Measurements from ENCODE around the gene TSTD1. TPM values are rescaled to one million over a fixed set of nuclear protein-coding genes. Genes with fewer than 3 reads are reported as not detected.
"Not testable (repeated sequence)": the region's sequence is repeated elsewhere in the genome, so short reads cannot be mapped to it uniquely, and the experiment has no call there.

TSTD1 gene
- total RNA-seq, 1 donor from 2014 or later, result 0.73 TPM

DNA sequence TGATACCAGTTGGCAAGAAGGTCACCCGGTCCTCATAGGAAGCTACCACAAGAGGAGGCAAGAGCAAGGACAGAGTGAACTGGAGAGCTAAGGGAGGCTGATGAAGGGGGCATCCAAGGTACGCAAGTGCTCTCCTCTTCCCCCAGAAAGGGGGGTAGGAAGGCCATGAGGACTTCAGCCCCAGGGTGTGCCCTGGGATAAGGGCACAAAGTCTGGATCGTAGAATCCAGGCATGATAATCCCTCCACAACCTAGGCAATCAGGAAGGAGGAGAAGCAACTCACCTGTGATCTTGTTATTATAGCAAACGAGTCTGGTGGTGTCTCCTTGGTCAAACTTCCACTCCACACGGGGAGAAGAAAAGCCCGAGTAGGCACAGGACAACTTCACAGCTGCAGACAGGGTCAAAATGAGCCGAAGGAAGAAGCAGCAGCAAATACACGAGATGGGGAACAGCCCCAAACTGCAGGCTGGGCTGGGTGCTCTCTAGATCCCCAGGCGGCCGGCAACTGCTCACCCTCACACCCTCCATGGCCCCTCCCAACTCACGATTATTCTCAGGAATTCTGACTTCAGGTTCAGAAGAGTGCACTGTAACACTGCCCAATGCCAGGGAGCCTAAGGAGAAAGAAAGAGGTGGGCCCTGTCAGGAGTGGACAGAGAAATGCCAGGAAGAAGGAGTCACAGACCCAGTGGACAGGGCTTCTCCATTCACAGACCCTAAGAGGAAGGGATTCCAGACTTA is 37.9 kb downstream of the TSTD1 start:
- H3K27ac Mint-ChIP-seq (ENCODE audit: unreplicated experiment), result no peak overlapping the region
- no peaks in the 10 kb centered on the region for H3K9me3 Mint-ChIP-seq (ENCODE audit: unreplicated experiment)
- TF ChIP-seq, protein P1, sequence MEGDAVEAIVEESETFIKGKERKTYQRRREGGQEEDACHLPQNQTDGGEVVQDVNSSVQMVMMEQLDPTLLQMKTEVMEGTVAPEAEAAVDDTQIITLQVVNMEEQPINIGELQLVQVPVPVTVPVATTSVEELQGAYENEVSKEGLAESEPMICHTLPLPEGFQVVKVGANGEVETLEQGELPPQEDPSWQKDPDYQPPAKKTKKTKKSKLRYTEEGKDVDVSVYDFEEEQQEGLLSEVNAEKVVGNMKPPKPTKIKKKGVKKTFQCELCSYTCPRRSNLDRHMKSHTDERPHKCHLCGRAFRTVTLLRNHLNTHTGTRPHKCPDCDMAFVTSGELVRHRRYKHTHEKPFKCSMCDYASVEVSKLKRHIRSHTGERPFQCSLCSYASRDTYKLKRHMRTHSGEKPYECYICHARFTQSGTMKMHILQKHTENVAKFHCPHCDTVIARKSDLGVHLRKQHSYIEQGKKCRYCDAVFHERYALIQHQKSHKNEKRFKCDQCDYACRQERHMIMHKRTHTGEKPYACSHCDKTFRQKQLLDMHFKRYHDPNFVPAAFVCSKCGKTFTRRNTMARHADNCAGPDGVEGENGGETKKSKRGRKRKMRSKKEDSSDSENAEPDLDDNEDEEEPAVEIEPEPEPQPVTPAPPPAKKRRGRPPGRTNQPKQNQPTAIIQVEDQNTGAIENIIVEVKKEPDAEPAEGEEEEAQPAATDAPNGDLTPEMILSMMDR (IDR thresholded peaks at IDR 0.05), result no peak
- DNase-seq (ENCODE audit: extremely low spot score, unreplicated experiment), result no peak
- H3K36me3 Mint-ChIP-seq (ENCODE audit: unreplicated experiment), result no peaks in the 10 kb centered on the region
- no peaks in the 10 kb centered on the region for H3K4me1 Mint-ChIP-seq (ENCODE audit: unreplicated experiment)
- peaks cover 3% of the 10 kb centered on the region for H3K27me3 Mint-ChIP-seq (ENCODE audit: unreplicated experiment)
- no peak overlapping the region for H3K4me3 Mint-ChIP-seq (ENCODE audit: unreplicated experiment)

DNA sequence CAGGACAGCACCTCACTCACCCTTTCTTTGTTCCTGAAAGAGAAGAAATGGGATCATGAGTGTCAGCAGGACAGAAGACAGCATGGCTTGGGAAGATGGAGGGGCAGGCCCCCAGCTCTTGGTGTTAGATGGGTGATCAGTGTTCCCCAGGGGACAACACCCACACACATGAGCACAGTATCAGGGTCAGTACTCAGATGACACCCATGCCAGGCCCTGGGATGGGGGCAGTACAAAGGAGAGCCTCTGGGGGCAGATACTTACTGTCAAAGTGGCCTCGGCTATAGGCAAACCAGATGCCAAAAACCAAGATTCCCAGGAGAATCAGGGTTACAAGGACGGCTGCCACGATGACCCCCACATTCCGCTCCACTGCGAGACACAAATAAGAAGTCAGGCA is 39.4 kb downstream of the TSTD1 start:
- H3K36me3 Mint-ChIP-seq (ENCODE audit: unreplicated experiment), result no peaks in the 10 kb centered on the region
- H3K4me1 Mint-ChIP-seq (ENCODE audit: unreplicated experiment), result no peaks in the 10 kb centered on the region
- H3K27me3 Mint-ChIP-seq (ENCODE audit: unreplicated experiment), result peaks cover 7% of the 10 kb centered on the region
- DNase-seq (ENCODE audit: extremely low spot score, unreplicated experiment), result no peak
- no peak overlapping the region for H3K27ac Mint-ChIP-seq (ENCODE audit: unreplicated experiment)
- H3K9me3 Mint-ChIP-seq (ENCODE audit: unreplicated experiment), result no peaks in the 10 kb centered on the region
- no peak overlapping the region for H3K4me3 Mint-ChIP-seq (ENCODE audit: unreplicated experiment)
- TF ChIP-seq, protein P1 (IDR thresholded peaks at IDR 0.05), result no peak

DNA sequence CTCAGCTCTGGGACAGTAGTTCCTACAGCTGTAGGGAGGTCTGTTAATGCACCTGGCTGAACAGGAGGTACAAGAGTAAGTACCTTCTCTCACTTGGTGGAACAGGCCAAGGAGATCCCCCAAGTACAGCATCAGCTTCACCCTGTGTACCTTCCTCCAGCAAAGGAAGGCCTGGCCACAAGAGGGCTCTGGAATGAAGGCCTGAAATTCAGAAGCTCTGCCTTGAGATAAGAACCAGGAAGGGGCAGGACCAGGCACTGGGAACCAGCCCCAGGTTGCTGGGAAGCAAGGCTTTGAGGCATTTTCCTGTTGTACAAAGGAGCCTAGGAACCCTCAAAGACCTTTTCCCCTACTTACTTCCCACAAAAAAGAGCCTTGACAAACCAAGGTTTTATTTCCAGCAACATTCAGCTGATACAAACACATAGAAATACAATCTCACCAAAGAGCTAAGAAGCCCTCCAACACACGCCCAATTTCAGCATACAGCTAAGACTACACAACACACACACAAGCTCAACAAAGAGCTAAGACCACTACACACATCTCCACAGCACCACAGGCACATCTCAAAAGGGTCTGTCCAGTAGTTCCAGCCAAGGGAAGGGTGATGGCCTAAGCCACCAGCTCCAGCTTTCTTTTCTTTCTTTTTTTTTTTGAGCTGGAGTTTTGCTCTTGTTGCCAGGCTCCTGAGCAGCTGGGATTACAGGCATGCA is 41.3 kb downstream of the TSTD1 start:
- no peaks in the 10 kb centered on the region for H3K36me3 Mint-ChIP-seq (ENCODE audit: unreplicated experiment)
- H3K27ac Mint-ChIP-seq (ENCODE audit: unreplicated experiment), result no peak overlapping the region
- no peak for DNase-seq (ENCODE audit: extremely low spot score, unreplicated experiment)
- no peaks in the 10 kb centered on the region for H3K9me3 Mint-ChIP-seq (ENCODE audit: unreplicated experiment)
- TF ChIP-seq, protein P1 (IDR thresholded peaks at IDR 0.05), result peak; percentile 54
- peaks cover 9% of the 10 kb centered on the region for H3K27me3 Mint-ChIP-seq (ENCODE audit: unreplicated experiment)
- H3K4me1 Mint-ChIP-seq (ENCODE audit: unreplicated experiment), result no peaks in the 10 kb centered on the region
- no peak overlapping the region for H3K4me3 Mint-ChIP-seq (ENCODE audit: unreplicated experiment)

DNA sequence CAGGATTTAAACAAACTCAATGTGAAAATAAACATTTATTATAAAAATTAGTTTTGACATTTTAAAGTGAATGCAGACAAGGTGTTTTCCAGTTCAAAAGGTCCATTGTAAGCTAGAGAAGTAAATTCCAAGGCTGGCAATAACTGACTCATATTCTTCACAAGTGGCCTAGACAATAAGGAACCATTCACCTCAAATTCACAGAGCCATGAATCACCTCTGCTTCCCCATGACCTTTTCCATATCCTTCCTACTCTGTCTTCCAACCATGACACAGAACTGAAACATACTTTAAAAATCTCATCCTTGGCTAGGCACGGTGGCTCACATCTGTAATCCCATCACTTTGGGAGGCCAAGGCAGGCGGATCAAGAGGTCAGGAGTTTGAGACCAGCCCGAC is 42.6 kb downstream of the TSTD1 start:
- DNase-seq (ENCODE audit: extremely low spot score, unreplicated experiment), result no peak
- Mint-ChIP-seq H3K4me1 (ENCODE audit: unreplicated experiment) (no peaks in the 10 kb centered on the region), H3K36me3 (ENCODE audit: unreplicated experiment) (no peaks in the 10 kb centered on the region), H3K9me3 (ENCODE audit: unreplicated experiment) (no peaks in the 10 kb centered on the region), H3K27me3 (ENCODE audit: unreplicated experiment) (peaks cover 6% of the 10 kb centered on the region), H3K27ac (ENCODE audit: unreplicated experiment) (no peak overlapping the region), H3K4me3 (ENCODE audit: unreplicated experiment) (no peak overlapping the region)
- TF ChIP-seq, protein P1 (IDR thresholded peaks at IDR 0.05), result no peak

DNA sequence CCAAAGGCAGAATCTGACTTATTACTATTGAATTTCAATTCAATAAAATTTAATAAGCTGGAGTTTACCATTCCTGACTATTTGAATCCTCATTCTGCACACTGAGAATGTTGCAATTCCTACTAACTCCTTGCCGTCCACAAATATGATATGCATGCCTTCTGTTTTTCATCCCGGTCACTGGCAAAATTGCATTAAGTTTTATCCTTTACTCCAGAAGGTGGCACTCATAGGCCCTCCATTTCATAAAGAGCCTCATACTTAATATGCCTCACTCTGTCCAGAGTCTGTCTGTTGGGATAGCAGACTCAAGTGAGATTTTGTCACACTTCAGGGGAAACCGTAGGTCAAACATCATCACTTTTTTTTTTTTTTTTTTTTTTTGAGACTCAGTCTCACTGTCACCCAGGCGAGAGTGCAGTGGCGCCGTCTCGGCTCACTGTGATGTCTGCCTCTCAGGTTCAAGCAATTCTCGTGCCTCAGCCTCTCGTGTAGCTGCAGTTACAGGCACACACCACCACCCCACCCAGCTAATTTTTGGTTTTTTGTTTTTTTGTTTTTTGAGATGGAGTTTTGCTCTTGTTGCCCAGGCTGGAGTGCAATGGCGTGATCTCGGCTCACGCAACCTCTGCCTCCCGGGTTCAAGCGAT is 45.1 kb downstream of the TSTD1 start:
- Mint-ChIP-seq H3K4me3 (ENCODE audit: unreplicated experiment) (no peak overlapping the region), H3K27ac (ENCODE audit: unreplicated experiment) (no peak overlapping the region), H3K9me3 (ENCODE audit: unreplicated experiment) (no peaks in the 10 kb centered on the region), H3K27me3 (ENCODE audit: unreplicated experiment) (peaks cover 6% of the 10 kb centered on the region), H3K4me1 (ENCODE audit: unreplicated experiment) (peaks cover 2% of the 10 kb centered on the region), H3K36me3 (ENCODE audit: unreplicated experiment) (no peaks in the 10 kb centered on the region)
- no peak for DNase-seq (ENCODE audit: extremely low spot score, unreplicated experiment)
- TF ChIP-seq, protein P1 (IDR thresholded peaks at IDR 0.05), result peak; percentile 59

DNA sequence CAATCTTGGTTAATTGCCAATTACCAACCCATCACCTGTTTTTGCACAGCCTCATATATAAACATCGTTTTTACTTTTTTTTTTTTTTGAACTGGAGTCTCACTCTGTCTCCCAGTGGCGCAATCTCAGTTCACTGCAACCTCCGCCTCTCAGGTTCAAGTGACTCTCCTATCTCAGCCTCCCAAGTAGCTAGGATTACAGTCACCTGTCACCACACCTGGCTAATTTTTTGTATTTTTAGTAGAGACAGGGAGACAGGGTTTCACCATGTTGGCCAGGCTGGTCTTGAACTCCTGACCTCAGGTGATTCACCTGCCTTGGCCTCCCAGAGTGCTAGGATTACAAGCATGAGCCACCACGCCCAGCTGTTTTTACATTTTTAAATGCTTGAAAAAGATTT is 46.7 kb downstream of the TSTD1 start:
- H3K9me3 Mint-ChIP-seq (ENCODE audit: unreplicated experiment); H3K4me3 Mint-ChIP-seq (ENCODE audit: unreplicated experiment); H3K36me3 Mint-ChIP-seq (ENCODE audit: unreplicated experiment): not testable (repeated sequence)

More for the DNA sequence above, 46.7 kb downstream of the TSTD1 start:
- not testable (repeated sequence) for H3K27ac Mint-ChIP-seq (ENCODE audit: unreplicated experiment); H3K4me1 Mint-ChIP-seq (ENCODE audit: unreplicated experiment); DNase-seq (ENCODE audit: extremely low spot score, unreplicated experiment); H3K27me3 Mint-ChIP-seq (ENCODE audit: unreplicated experiment)

Data from osteocyte (in vitro differentiated cells).